GM12878 (cell line): ENCODE results near the gene MCRIP2. TPM values are rescaled to one million over a fixed set of nuclear protein-coding genes. Genes with fewer than 3 reads are reported as not detected.
A peak's percentile ranks its signal among the peaks of the same experiment; 100 is the strongest.

Source experiments
- ATF2 ChIP-seq: IDR thresholded peaks from 2 replicates; pipeline ENCODE4 v1.6.1; 2012; ENCODE audit warnings: low read length, inconsistent platforms
- BHLHE40 ChIP-seq, 2 experiments: fragments of 450-650 bp in 1 of 2; IDR thresholded peaks; 2 replicates each; pipeline ENCODE4 v1.6.1; 2011 to 2017; ENCODE audit warnings: low read depth in 2 of 2, borderline replicate concordance in 1 of 2, improper control_type of control experiment in 1 of 2, low read length in 1 of 2, mild to moderate bottlenecking in 1 of 2
- BRCA1 ChIP-seq: IDR thresholded peaks from 2 replicates; pipeline ENCODE4 v1.6.1; 2011; ENCODE audit warnings: low read depth, low read length, improper control_type of control experiment
- E2F4 ChIP-seq: IDR thresholded peaks from 2 replicates; pipeline ENCODE4 v1.6.1; 2012; ENCODE audit warnings: low read depth, low read length, improper control_type of control experiment
- ESRRA ChIP-seq: IDR thresholded peaks from 2 replicates; pipeline ENCODE4 v1.6.1; 2012; ENCODE audit warnings: mild to moderate bottlenecking, low read length, improper control_type of control experiment
- HDGF ChIP-seq: fragments of 450-650 bp; IDR thresholded peaks from 2 replicates; pipeline ENCODE4 v1.6.1; 2016; ENCODE audit warnings: antibody characterized with exemption
- IKZF2 ChIP-seq, 2 experiments: fragments of 450-650 bp; IDR thresholded peaks; 2 replicates each; pipeline ENCODE4 v1.6.1; 2017; ENCODE audit warnings: mild to moderate bottlenecking in 2 of 2, moderate library complexity in 2 of 2
- KDM1A ChIP-seq: fragments of 200-600 bp; sonication (generic); IDR thresholded peaks from 2 replicates; pipeline ENCODE4 v1.6.1; 2016; ENCODE audit warnings: borderline replicate concordance
- LARP7 ChIP-seq: fragments of 450-650 bp; IDR thresholded peaks from 2 replicates; pipeline ENCODE4 v1.6.1; 2017; ENCODE audit warnings: mild to moderate bottlenecking
- MXI1 ChIP-seq: fragments of 150-350 bp; IDR thresholded peaks from 2 replicates; pipeline ENCODE4 v1.6.1; 2011; ENCODE audit warnings: low read depth, mild to moderate bottlenecking, inconsistent platforms, low read length, improper control_type of control experiment
- POU2F2 ChIP-seq: IDR thresholded peaks from 3 replicates; pipeline ENCODE4 v1.6.1; 2011; ENCODE audit warnings: low read depth, mild to moderate bottlenecking, low read length, borderline replicate concordance
- RBBP5 ChIP-seq: fragments of 200-600 bp; sonication (generic); conservative IDR thresholded peaks from 2 replicates; pipeline ENCODE4 v1.6.1; 2016
- SIX5 ChIP-seq: IDR thresholded peaks from 2 replicates; pipeline ENCODE4 v1.6.1; 2011; ENCODE audit warnings: mild to moderate bottlenecking, low read depth, low read length, moderate library complexity; ENCODE audit not compliant: severe bottlenecking
- SMAD1 ChIP-seq: fragments of 450-650 bp; IDR thresholded peaks from 2 replicates; pipeline ENCODE4 v1.6.1; 2018; ENCODE audit warnings: mild to moderate bottlenecking, low read depth; ENCODE audit not compliant: partially characterized antibody
- SUPT20H ChIP-seq: IDR thresholded peaks from 2 replicates; pipeline ENCODE4 v1.6.1; 2011; ENCODE audit warnings: low read depth, mild to moderate bottlenecking, low read length, moderate library complexity, borderline replicate concordance; ENCODE audit not compliant: control insufficient read depth
- TCF3 ChIP-seq: IDR thresholded peaks from 2 replicates; pipeline ENCODE4 v1.6.1; 2012; ENCODE audit warnings: low read depth, mild to moderate bottlenecking, low read length, borderline replicate concordance; ENCODE audit not compliant: insufficient read depth
- USF2 ChIP-seq: IDR thresholded peaks from 2 replicates; pipeline ENCODE4 v1.6.1; 2011; ENCODE audit warnings: low read depth, low read length, improper control_type of control experiment, borderline replicate concordance
- ZNF274 ChIP-seq: IDR thresholded peaks from one replicate; pipeline ENCODE4 v1.8.0; 2011; ENCODE audit not compliant: insufficient read length, insufficient read depth
- polyA plus RNA-seq, 11 experiments: library from polyadenylated mRNA; depleted of rRNA in 4 of 11; unstranded in 6 of 11; stranded (reverse) in 5 of 11; fragments of >200 nt; fragmentation: Nextera tagmentation in 4 of 11; fragmentation: Illumina TruSeq in 1 of 11; extraction: Ambion mirVana in 4 of 11; extraction: Trizol in 1 of 11; gene quantifications; 1 replicate in 1 of 11; 2 replicates in 10 of 11; pipeline versions ENCODE4 v1.2.1 to v1.2.3, GENCODE V29; 2011 to 2016; ENCODE audit warnings: inconsistent platforms in 2 of 11, missing spikeins in 2 of 11, low read depth in 1 of 11
- total RNA-seq, 4 experiments: library from RNA; depleted of rRNA in 3 of 4; stranded (reverse); fragments of >200 nt in 3 of 4; fragmentation: Illumina TruSeq in 1 of 4; extraction: Trizol in 1 of 4; gene quantifications; 2 replicates each; pipeline versions ENCODE4 v1.2.1 to v1.2.3, GENCODE V29; 2013 to 2021
- TF ChIP-seq, protein P1 (sequence below): fragments of 450-650 bp; IDR thresholded peaks from 2 replicates; pipeline ENCODE4 v1.6.1; 2017; ENCODE audit warnings: low read depth, mild to moderate bottlenecking, moderate library complexity
- TF ChIP-seq, protein P2 (sequence below): IDR thresholded peaks from 2 replicates; pipeline ENCODE4 v1.6.1; 2012; ENCODE audit warnings: improper control_type of control experiment, low read depth, low read length; ENCODE audit not compliant: insufficient replicate concordance

MCRIP2 gene
- total and polyA plus RNA-seq, 10 of the 15 experiments (the other 5 are each of a cell fraction or from before 2014, with no cell fraction given): 0.19 to 93.1 (median 57.9) TPM

- TF ChIP-seq LARP7 (no peak), IKZF2 (IDR thresholded peaks at IDR 0.05) (no peak), RBBP5 (no peak), MXI1 (0 out of 2 replicates have a peak, but pooled peaks have one; percentile 35), BRCA1 (no peak), TCF3 (no peak), SMAD1 (no peak), ATF2 (no peak), E2F4 (no peak), USF2 (no peak), KDM1A (no peak), HDGF (no peak), SUPT20H (no peak), ZNF274 (no peak), ESRRA (no peak), SIX5 (no peak), POU2F2 (peak; percentile 54; the same call in 1 of the 3 replicates), BHLHE40 (IDR thresholded peaks at IDR 0.05; ENCODE audit: borderline replicate concordance in 1 of 2, low read depth in 2 of 2, low read length in 1 of 2) (peak; percentile 92 to 96)
- TF ChIP-seq, protein P1, sequence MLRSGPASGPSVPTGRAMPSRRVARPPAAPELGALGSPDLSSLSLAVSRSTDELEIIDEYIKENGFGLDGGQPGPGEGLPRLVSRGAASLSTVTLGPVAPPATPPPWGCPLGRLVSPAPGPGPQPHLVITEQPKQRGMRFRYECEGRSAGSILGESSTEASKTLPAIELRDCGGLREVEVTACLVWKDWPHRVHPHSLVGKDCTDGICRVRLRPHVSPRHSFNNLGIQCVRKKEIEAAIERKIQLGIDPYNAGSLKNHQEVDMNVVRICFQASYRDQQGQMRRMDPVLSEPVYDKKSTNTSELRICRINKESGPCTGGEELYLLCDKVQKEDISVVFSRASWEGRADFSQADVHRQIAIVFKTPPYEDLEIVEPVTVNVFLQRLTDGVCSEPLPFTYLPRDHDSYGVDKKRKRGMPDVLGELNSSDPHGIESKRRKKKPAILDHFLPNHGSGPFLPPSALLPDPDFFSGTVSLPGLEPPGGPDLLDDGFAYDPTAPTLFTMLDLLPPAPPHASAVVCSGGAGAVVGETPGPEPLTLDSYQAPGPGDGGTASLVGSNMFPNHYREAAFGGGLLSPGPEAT: no peak
- TF ChIP-seq, protein P2, sequence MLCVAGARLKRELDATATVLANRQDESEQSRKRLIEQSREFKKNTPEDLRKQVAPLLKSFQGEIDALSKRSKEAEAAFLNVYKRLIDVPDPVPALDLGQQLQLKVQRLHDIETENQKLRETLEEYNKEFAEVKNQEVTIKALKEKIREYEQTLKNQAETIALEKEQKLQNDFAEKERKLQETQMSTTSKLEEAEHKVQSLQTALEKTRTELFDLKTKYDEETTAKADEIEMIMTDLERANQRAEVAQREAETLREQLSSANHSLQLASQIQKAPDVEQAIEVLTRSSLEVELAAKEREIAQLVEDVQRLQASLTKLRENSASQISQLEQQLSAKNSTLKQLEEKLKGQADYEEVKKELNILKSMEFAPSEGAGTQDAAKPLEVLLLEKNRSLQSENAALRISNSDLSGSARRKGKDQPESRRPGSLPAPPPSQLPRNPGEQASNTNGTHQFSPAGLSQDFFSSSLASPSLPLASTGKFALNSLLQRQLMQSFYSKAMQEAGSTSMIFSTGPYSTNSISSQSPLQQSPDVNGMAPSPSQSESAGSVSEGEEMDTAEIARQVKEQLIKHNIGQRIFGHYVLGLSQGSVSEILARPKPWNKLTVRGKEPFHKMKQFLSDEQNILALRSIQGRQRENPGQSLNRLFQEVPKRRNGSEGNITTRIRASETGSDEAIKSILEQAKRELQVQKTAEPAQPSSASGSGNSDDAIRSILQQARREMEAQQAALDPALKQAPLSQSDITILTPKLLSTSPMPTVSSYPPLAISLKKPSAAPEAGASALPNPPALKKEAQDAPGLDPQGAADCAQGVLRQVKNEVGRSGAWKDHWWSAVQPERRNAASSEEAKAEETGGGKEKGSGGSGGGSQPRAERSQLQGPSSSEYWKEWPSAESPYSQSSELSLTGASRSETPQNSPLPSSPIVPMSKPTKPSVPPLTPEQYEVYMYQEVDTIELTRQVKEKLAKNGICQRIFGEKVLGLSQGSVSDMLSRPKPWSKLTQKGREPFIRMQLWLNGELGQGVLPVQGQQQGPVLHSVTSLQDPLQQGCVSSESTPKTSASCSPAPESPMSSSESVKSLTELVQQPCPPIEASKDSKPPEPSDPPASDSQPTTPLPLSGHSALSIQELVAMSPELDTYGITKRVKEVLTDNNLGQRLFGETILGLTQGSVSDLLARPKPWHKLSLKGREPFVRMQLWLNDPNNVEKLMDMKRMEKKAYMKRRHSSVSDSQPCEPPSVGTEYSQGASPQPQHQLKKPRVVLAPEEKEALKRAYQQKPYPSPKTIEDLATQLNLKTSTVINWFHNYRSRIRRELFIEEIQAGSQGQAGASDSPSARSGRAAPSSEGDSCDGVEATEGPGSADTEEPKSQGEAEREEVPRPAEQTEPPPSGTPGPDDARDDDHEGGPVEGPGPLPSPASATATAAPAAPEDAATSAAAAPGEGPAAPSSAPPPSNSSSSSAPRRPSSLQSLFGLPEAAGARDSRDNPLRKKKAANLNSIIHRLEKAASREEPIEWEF: no peak
These were observed 19.0 kb downstream of the MCRIP2 start (continued) for GRCh38 chr16:660459-661183.
